HEK293 (cell line): ENCODE results near the gene LRRC7.
"Not testable (repeated sequence)": the region's sequence is repeated elsewhere in the genome, so short reads cannot be mapped to it uniquely, and the experiment has no call there.

Source experiments
- CTCF ChIA-PET: fragments of 350-600 bp; formaldehyde crosslinking; extraction: SDS; loops from one replicate; lab custom pipeline; 2021; ENCODE audit warnings: antibody characterized with exemption; lab: Yijun Ruan, JAX
- POLR2A ChIA-PET: fragments of 300-600 bp; formaldehyde crosslinking; extraction: SDS; loops from one replicate; lab custom pipeline; 2020; ENCODE audit warnings: antibody characterized with exemption, inconsistent platforms; lab: Yijun Ruan, JAX
- H3K27ac ChIP-seq: fragments of 200-500 bp; sonication (Bioruptor generic); 2 replicates; pipeline ENCODE4 v1.5.1; 2014; ENCODE audit warnings: low read depth, low read length, control low read depth, inconsistent platforms; ENCODE audit errors: extremely low read depth
- H3K36me3 ChIP-seq, 2 experiments: fragments of 200-500 bp in 1 of 2; sonication (Bioruptor generic) in 1 of 2; 1 replicate in 1 of 2; 2 replicates in 1 of 2; pipeline ENCODE4 v1.5.1; 2014 to 2017; ENCODE audit warnings: inconsistent platforms in 2 of 2, low read length in 2 of 2; ENCODE audit not compliant: control insufficient read depth in 2 of 2, insufficient read depth in 1 of 2
- H3K4me1 ChIP-seq: fragments of 200-500 bp; sonication (Bioruptor generic); 2 replicates; pipeline ENCODE4 v1.5.1; 2014; ENCODE audit warnings: mild to moderate bottlenecking, low read length, inconsistent platforms; ENCODE audit not compliant: control insufficient read depth, insufficient read depth
- H3K4me3 ChIP-seq: 2 replicates; pipeline ENCODE4 v1.5.1; 2011; ENCODE audit warnings: low read depth, mild to moderate bottlenecking, control low read depth, low read length, moderate library complexity
- H3K9me3 ChIP-seq: fragments of 200-500 bp; sonication (Bioruptor generic); 2 replicates; pipeline ENCODE4 v1.5.1; 2014; ENCODE audit warnings: low read depth, low read length, inconsistent platforms; ENCODE audit not compliant: control insufficient read depth, insufficient read depth
- BCL11B ChIP-seq: fragments of 450-650 bp; formaldehyde crosslinking; IDR thresholded peaks from 2 replicates; pipeline ENCODE4 v1.5.1; 2016; ENCODE audit warnings: low read depth, missing biosample characterization, missing genetic modification characterization
- CTCF ChIP-seq: fragments of 450-650 bp; formaldehyde crosslinking; IDR thresholded peaks from 2 replicates; pipeline ENCODE4 v1.5.1; 2016; ENCODE audit warnings: missing biosample characterization, missing genetic modification characterization
- EGR2 ChIP-seq: fragments of 450-650 bp; formaldehyde crosslinking; IDR thresholded peaks from 2 replicates; pipeline ENCODE4 v1.5.1; 2016; ENCODE audit warnings: low read depth, missing biosample characterization, missing genetic modification characterization
- SP3 ChIP-seq: fragments of 450-650 bp; formaldehyde crosslinking; IDR thresholded peaks from 2 replicates; pipeline ENCODE4 v1.5.1; 2016; ENCODE audit warnings: missing biosample characterization, missing genetic modification characterization
- ZFHX2 ChIP-seq: fragments of 450-650 bp; formaldehyde crosslinking; conservative IDR thresholded peaks from 2 replicates; pipeline ENCODE4 v1.5.1; 2016; ENCODE audit warnings: missing biosample characterization, missing genetic modification characterization
- ZIC2 ChIP-seq: fragments of 450-650 bp; formaldehyde crosslinking; IDR thresholded peaks from 2 replicates; pipeline ENCODE4 v1.5.1; 2016; ENCODE audit warnings: missing biosample characterization, missing genetic modification characterization
- ZNF140 ChIP-seq: fragments of 450-650 bp; formaldehyde crosslinking; IDR thresholded peaks from 2 replicates; pipeline ENCODE4 v1.5.1; 2016; ENCODE audit warnings: missing biosample characterization, missing genetic modification characterization
- ZNF146 ChIP-seq: fragments of 450-650 bp; formaldehyde crosslinking; IDR thresholded peaks from 2 replicates; pipeline ENCODE4 v1.5.1; 2016; ENCODE audit warnings: missing biosample characterization, missing genetic modification characterization
- ZNF26 ChIP-seq: fragments of 450-650 bp; formaldehyde crosslinking; IDR thresholded peaks from 2 replicates; pipeline ENCODE4 v1.5.1; 2016; ENCODE audit warnings: missing biosample characterization, missing genetic modification characterization
- ZNF292 ChIP-seq: fragments of 450-650 bp; formaldehyde crosslinking; IDR thresholded peaks from 2 replicates; pipeline ENCODE4 v1.5.1; 2016; ENCODE audit warnings: low read depth, missing biosample characterization, missing genetic modification characterization, borderline replicate concordance
- ZNF311 ChIP-seq: fragments of 450-650 bp; formaldehyde crosslinking; IDR thresholded peaks from 2 replicates; pipeline ENCODE4 v1.5.1; 2017; ENCODE audit warnings: missing biosample characterization, missing genetic modification characterization, borderline replicate concordance
- ZNF433 ChIP-seq: fragments of 450-650 bp; formaldehyde crosslinking; IDR thresholded peaks from 2 replicates; pipeline ENCODE4 v1.5.1; 2016; ENCODE audit warnings: missing biosample characterization, missing genetic modification characterization, low read depth
- ZNF623 ChIP-seq: fragments of 450-650 bp; formaldehyde crosslinking; IDR thresholded peaks from 2 replicates; pipeline ENCODE4 v1.5.1; 2016; ENCODE audit warnings: missing biosample characterization, missing genetic modification characterization
- ZNF645 ChIP-seq: fragments of 450-650 bp; formaldehyde crosslinking; IDR thresholded peaks from 2 replicates; pipeline ENCODE4; 2016; ENCODE audit warnings: missing biosample characterization, missing genetic modification characterization

The LRRC7 gene

GRCh38 chr1:69947837-69948236 is 380.1 kb downstream of the LRRC7 start (continued):
- TF ChIP-seq ZNF433 (tag by site-specific recombination) (no peak), EGR2 (tag by site-specific recombination) (no peak), ZNF623 (tag by site-specific recombination) (no peak)

GRCh38 chr1:69952676-69953075 is 385.0 kb downstream of the LRRC7 start:
- no peak overlapping the region for H3K27ac ChIP-seq
- no peaks in the 10 kb centered on the region for H3K36me3 ChIP-seq
- no peak for TF ChIP-seq ZNF140 (tag by site-specific recombination)
- no peak for TF ChIP-seq ZNF26
- TF ChIP-seq BCL11B (tag by site-specific recombination) = no peak
- TF ChIP-seq ZIC2 = no peak
- TF ChIP-seq ZNF292 = no peak
- TF ChIP-seq SP3 (tag by site-specific recombination) = no peak
- TF ChIP-seq CTCF (tag by site-specific recombination) = no peak
- no peak for TF ChIP-seq ZNF645 (tag by site-specific recombination)
- H3K4me1 ChIP-seq = no peaks in the 10 kb centered on the region
- no peaks in the 10 kb centered on the region for H3K9me3 ChIP-seq
- CTCF ChIA-PET = no interaction called here
- POLR2A ChIA-PET = no interaction called here
- H3K4me3 ChIP-seq = no peak overlapping the region

- H3K4me3 ChIP-seq, POLR2A ChIA-PET, H3K27ac ChIP-seq, H3K4me1 ChIP-seq, H3K9me3 ChIP-seq, H3K36me3 ChIP-seq: not testable (repeated sequence)
- TF ChIP-seq ZNF146 = peak; percentile 59
- CTCF ChIA-PET = interaction anchor here (0.6 kb wide), 1 partner anchor 27 kb away, joined by 3 read pairs; no protein-coding TSS in a partner anchor
These were observed 394.7 kb downstream of the LRRC7 start for GRCh38 chr1:69962452-69962851.

- Histone ChIP-seq H3K36me3 (no peaks in the 10 kb centered on the region), H3K4me3 (no peak overlapping the region), H3K4me1 (no peaks in the 10 kb centered on the region; the same call in 1 of the 2 replicates), H3K27ac (no peak overlapping the region), H3K9me3 (no peaks in the 10 kb centered on the region)
- CTCF ChIA-PET = no interaction called here
- TF ChIP-seq ZFHX2 (tag by site-specific recombination) (peak; percentile 71), ZNF311 (tag by site-specific recombination) (no peak), EGR2 (tag by site-specific recombination) (peak; percentile 94)
- POLR2A ChIA-PET = no interaction called here
These were observed 399.6 kb downstream of the LRRC7 start for GRCh38 chr1:69967245-69967766.
